Panc1 (cell line): ENCODE results near the gene NTRK2. TPM values are rescaled to one million over a fixed set of nuclear protein-coding genes. Genes with fewer than 3 reads are reported as not detected.

ENCODE experiments used
- ATAC-seq: fragments of 200-7000 bp; cut with Tn5 transposase; 2 replicates; pipeline ENCODE4 v1.9.1; 2020; ENCODE audit warnings: mild to moderate bottlenecking, moderate library complexity
- BruUV-seq: library from RNA; stranded (reverse); fragments of 400-500 nt; replicated peaks from 2 replicates; lab custom pipeline; 2021; lab: Mats Ljungman, UMichigan
- CTCF ChIA-PET: fragments of 300-600 bp; sonication (Branson Sonifier 250); formaldehyde crosslinking; loops from one replicate; lab custom pipeline; 2022; ENCODE audit warnings: antibody characterized with exemption; lab: Charles Lee
- POLR2A ChIA-PET: fragments of 300-600 bp; sonication (Branson Sonifier 250); formaldehyde crosslinking; loops from one replicate; lab custom pipeline; 2022; ENCODE audit warnings: antibody characterized with exemption; lab: Charles Lee
- DNase-seq: peaks from one replicate; pipeline ENCODE4 v3.0.0-alpha.2; 2010; ENCODE audit warnings: low read depth, low spot score
- H3K27ac ChIP-seq: 2 replicates; pipeline ENCODE4 v1.5.1; 2011; ENCODE audit warnings: mild to moderate bottlenecking, low read length, inconsistent platforms
- H3K27me3 ChIP-seq: fragments of 200-500 bp; sonication (Bioruptor generic); 2 replicates; pipeline ENCODE4 v1.6.0; 2014; ENCODE audit warnings: low read length, inconsistent platforms; ENCODE audit not compliant: control insufficient read depth, insufficient read depth
- H3K36me3 ChIP-seq: fragments of 200-500 bp; sonication (Bioruptor generic); 2 replicates; pipeline ENCODE4 v1.5.1; 2014; ENCODE audit warnings: inconsistent platforms, mild to moderate bottlenecking, low read length, moderate library complexity; ENCODE audit not compliant: control insufficient read depth, insufficient read depth
- H3K4me1 ChIP-seq: 2 replicates; pipeline ENCODE4 v1.5.1; 2011; ENCODE audit warnings: inconsistent platforms, mild to moderate bottlenecking, low read length, moderate library complexity; ENCODE audit not compliant: control insufficient read depth, insufficient read depth
- H3K4me3 ChIP-seq, 2 experiments: 2 replicates each; pipeline ENCODE4 v1.5.1; 2011 to 2012; ENCODE audit warnings: low read depth in 2 of 2, low read length in 2 of 2, mild to moderate bottlenecking in 2 of 2, inconsistent platforms in 1 of 2, moderate library complexity in 1 of 2
- H3K9me3 ChIP-seq: fragments of 200-500 bp; sonication (Bioruptor generic); 2 replicates; pipeline ENCODE4 v1.5.1; 2014; ENCODE audit warnings: low read depth, mild to moderate bottlenecking, inconsistent platforms, low read length, moderate library complexity; ENCODE audit not compliant: control insufficient read depth, insufficient read depth
- CTCF ChIP-seq: fragments of 450-650 bp; IDR thresholded peaks from 2 replicates; pipeline ENCODE4 v1.5.1; 2017; ENCODE audit warnings: mild to moderate bottlenecking
- POLR2AphosphoS5 ChIP-seq: IDR thresholded peaks from 2 replicates; pipeline ENCODE4 v1.6.1; 2012; ENCODE audit warnings: mild to moderate bottlenecking, low read depth, low read length, moderate library complexity
- REST ChIP-seq, 2 experiments: IDR thresholded peaks; 2 replicates each; pipeline ENCODE4 v1.6.1; 2011 to 2012; ENCODE audit warnings: low read depth in 2 of 2, control low read depth in 1 of 2, low read length in 1 of 2, mild to moderate bottlenecking in 1 of 2, moderate library complexity in 1 of 2; ENCODE audit not compliant: insufficient read depth in 1 of 2
- SIN3A ChIP-seq: IDR thresholded peaks from 2 replicates; pipeline ENCODE4 v1.6.1; 2012; ENCODE audit warnings: low read depth, mild to moderate bottlenecking, low read length, moderate library complexity, borderline replicate concordance; ENCODE audit not compliant: insufficient read depth
- TCF7L2 ChIP-seq: IDR thresholded peaks from 2 replicates; pipeline ENCODE4 v1.6.1; 2011; ENCODE audit warnings: mild to moderate bottlenecking, low read depth, low read length, inconsistent platforms
- in situ Hi-C: cut with HindIII; loops from 2 replicates; pipeline ENCODE4 v1.10.0; 2016; ENCODE audit warnings: low sequenced_read_pairs, low pct_unique_long_range_greater_than_20kb
- intact Hi-C: fragments of 100-400 bp; cut with micrococcal nuclease; formaldehyde crosslinking; loops from one replicate; pipeline ENCODE4 v1.10.0; 2022; ENCODE audit not compliant: unreplicated experiment
- total RNA-seq: library from RNA; stranded (reverse); gene quantifications from one replicate; pipeline ENCODE4 v1.2.1, GENCODE V29; 2021; ENCODE audit not compliant: unreplicated experiment

NTRK2 gene
- total RNA-seq, 1 experiment from 2014 or later, result 0.23 TPM

DNA sequence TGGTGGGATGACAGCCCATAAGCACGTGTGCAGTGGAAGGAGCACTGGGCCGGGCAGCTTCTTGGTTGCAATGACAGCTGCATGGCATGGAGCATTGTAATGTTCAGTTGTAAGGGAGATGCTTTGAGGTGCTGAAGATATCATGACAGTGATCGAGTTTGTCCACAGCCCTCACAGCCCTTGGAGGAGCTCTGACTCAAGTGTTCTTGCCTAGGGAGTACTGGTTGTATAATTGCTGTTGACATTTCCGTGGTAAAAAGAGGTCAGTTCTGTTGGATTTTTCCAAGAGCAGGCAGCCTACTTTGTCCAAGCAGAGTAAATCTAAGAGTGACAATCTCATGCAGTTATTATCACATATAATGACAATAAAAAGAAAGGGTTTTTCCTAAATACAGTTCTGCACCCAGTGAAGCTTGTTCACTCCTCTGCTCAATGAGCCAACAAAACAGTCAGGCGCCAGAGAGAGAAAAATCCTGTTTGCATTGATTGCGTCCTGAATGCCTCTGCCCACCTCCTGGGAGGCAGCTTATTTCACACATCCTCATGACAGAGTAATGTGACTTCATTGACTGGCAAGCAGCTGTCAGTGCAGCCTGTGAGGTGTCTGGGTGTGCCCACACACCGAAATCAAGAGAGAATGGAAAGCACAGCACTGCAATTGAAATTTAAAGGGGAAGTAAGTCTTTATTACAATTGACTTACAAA lies 248.0 kb downstream of the NTRK2 start:
- TF ChIP-seq TCF7L2, result no peak
- TF ChIP-seq REST (IDR thresholded peaks at IDR 0.05; ENCODE audit: insufficient read depth in 1 of 2, low read depth in 2 of 2, low read length in 1 of 2), result no peak
- DNase-seq (no peak), ATAC-seq (no peak)
- no peak overlapping the region for H3K4me3 ChIP-seq
- in situ Hi-C loops, result no loop called here
- H3K27ac ChIP-seq, result no peak overlapping the region
- no peaks in the 10 kb centered on the region for H3K36me3 ChIP-seq
- no peaks in the 10 kb centered on the region for H3K9me3 ChIP-seq
- no peaks in the 10 kb centered on the region for H3K4me1 ChIP-seq
- no peaks in the 10 kb centered on the region for H3K27me3 ChIP-seq
- no TSS peak for BruUV-seq
- intact Hi-C loops, result no loop called here
- ChIA-PET POLR2A (no interaction called here), CTCF (no interaction called here)

- ChIA-PET POLR2A (no interaction called here), CTCF (no interaction called here)
- no peak for ATAC-seq
- Histone ChIP-seq H3K27ac (no peak overlapping the region), H3K4me1 (no peaks in the 10 kb centered on the region), H3K36me3 (no peaks in the 10 kb centered on the region), H3K4me3 (no peak overlapping the region), H3K9me3 (no peaks in the 10 kb centered on the region), H3K27me3 (no peaks in the 10 kb centered on the region)
- in situ Hi-C loops, result no loop called here
- BruUV-seq, result no TSS peak
- TF ChIP-seq SIN3A, result no peak
- TF ChIP-seq REST (IDR thresholded peaks at IDR 0.05; ENCODE audit: insufficient read depth in 1 of 2, low read depth in 2 of 2, low read length in 1 of 2), result no peak
- no peak for TF ChIP-seq POLR2AphosphoS5
- no peak for TF ChIP-seq TCF7L2
- TF ChIP-seq CTCF, result no peak
- intact Hi-C loops, result no loop called here
- DNase-seq, result no peak
Measured at GRCh38 chr9:84919440-84919839, 249.9 kb downstream of the NTRK2 start.
